Fibroblast of villous mesenchyme (primary cell): Measurements from ENCODE around the gene SGK1. TPM values are rescaled to one million over a fixed set of nuclear protein-coding genes. Genes with fewer than 3 reads are reported as not detected.
A peak's percentile ranks its signal among the peaks of the same experiment; 100 is the strongest.
"Not testable (repeated sequence)": the region's sequence is repeated elsewhere in the genome, so short reads cannot be mapped to it uniquely, and the experiment has no call there.

Experiments
- DNase-seq: peaks from one replicate; pipeline ENCODE4 v3.0.0-alpha.2; 2010; ENCODE audit warnings: low read depth
- H3K4me3 ChIP-seq: 2 replicates; pipeline ENCODE4 v1.5.1; 2011; ENCODE audit warnings: low read depth, mild to moderate bottlenecking, low read length
- total RNA-seq: library from RNA; depleted of rRNA; stranded (reverse); fragments of >200 nt; gene quantifications from 2 replicates; pipeline ENCODE4 v1.2.3, GENCODE V29; 2012
- TF ChIP-seq, protein P1 (sequence below): IDR thresholded peaks from 2 replicates; pipeline ENCODE4 v1.5.1; 2012; ENCODE audit warnings: low read depth, mild to moderate bottlenecking, low read length; ENCODE audit not compliant: insufficient read depth

The SGK1 gene
- total RNA-seq, 1 donor: 244 TPM

DNA sequence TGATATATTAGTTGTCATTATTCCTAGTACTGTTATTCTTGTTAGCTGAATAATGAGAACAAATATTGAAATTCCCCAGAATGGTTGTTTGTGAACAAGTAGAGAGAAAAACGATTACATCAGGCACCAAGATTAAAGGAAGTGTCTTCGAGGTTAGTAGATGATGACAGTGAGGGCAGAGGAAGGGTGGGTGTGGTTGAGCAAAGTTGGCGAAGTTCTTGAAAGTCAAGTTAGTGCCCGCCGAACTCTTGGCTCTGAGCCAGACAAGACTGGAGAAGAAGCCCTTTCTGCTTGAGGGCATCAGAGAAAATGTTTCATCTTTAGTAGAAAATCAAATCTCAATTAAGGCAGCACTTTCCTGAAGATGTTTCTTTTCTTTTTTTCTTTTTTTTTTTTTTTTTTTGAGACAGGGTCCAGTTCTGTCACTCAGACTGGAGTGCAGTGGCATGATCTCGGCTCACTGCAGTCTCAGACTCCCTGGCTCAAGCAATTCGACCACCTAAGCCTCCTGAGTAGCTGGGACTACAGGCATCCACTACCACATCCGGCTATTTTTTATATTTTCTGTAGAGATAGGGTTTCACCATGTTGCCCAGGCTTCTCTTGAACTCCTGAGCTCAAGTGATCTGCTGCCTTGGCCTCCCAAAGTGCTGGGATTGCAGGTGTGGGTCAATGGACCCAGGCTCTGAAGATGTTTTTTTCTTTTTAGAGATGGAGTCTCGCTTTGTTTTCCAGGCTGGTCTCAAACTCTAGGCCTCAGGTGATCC is 77.1 kb downstream of the SGK1 start:
- H3K4me3 ChIP-seq: no peak overlapping the region
- TF ChIP-seq, protein P1, sequence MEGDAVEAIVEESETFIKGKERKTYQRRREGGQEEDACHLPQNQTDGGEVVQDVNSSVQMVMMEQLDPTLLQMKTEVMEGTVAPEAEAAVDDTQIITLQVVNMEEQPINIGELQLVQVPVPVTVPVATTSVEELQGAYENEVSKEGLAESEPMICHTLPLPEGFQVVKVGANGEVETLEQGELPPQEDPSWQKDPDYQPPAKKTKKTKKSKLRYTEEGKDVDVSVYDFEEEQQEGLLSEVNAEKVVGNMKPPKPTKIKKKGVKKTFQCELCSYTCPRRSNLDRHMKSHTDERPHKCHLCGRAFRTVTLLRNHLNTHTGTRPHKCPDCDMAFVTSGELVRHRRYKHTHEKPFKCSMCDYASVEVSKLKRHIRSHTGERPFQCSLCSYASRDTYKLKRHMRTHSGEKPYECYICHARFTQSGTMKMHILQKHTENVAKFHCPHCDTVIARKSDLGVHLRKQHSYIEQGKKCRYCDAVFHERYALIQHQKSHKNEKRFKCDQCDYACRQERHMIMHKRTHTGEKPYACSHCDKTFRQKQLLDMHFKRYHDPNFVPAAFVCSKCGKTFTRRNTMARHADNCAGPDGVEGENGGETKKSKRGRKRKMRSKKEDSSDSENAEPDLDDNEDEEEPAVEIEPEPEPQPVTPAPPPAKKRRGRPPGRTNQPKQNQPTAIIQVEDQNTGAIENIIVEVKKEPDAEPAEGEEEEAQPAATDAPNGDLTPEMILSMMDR: no peak
- no peak for DNase-seq

DNA sequence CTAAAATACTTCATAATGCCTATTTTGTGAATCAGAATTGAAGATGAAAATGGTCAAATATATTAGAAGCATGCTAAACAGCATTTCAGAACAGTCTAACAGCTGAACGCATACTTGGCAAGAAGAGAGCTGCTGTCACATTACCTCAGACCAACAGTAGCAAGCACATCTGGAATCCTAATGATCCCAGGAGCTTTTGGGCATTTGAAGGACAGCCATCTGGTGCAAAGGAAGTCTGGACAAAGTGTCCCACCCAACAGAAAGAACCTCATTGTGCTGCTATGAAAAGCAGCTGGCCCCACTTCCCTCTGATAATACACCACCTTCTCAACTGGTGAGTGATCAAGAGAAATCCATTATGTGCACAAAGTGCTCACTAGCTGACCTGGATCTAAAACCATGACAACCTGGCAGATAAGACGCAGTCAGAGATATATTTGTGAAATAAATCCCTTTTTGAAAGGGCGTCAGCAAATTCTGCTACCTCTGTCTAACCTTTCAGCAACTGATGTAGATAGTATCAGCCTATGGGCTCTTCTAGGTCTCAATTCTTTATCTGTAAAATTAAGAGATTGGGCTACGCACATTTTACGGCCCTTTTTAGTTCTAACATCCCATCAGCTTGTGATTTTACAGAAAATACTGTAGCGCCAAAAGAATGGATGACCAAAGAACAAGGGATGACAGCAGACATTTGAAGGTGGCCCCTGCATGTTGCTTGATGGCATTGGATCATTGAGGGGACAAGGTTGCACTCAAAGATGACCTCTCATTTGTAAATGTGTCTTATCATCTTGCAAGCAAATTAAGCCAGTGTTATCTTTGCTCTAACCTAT is 78.7 kb downstream of the SGK1 start:
- H3K4me3 ChIP-seq: no peak overlapping the region
- DNase-seq: no peak
- TF ChIP-seq, protein P1: no peak

DNA sequence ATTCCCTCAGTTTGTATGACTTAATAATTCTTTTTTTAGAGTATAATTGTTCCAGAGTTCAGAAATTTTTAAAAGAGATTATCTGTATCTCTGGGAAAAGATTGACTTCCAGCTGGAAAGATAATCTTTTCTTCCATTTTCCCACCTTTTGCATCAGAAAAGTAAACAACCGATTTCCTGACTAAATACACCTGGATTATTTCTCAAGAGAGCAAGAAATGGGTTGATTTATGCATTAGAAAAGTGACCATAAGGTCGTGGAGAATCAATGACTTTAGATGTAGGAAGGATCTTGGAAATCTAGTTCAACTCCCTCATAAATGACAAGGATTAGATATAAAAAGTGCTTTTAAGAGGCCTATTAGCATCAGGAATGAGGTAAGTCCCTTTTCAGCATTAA is 79.9 kb downstream of the SGK1 start:
- no peak for DNase-seq
- no peak overlapping the region for H3K4me3 ChIP-seq
- TF ChIP-seq, protein P1: no peak

DNA sequence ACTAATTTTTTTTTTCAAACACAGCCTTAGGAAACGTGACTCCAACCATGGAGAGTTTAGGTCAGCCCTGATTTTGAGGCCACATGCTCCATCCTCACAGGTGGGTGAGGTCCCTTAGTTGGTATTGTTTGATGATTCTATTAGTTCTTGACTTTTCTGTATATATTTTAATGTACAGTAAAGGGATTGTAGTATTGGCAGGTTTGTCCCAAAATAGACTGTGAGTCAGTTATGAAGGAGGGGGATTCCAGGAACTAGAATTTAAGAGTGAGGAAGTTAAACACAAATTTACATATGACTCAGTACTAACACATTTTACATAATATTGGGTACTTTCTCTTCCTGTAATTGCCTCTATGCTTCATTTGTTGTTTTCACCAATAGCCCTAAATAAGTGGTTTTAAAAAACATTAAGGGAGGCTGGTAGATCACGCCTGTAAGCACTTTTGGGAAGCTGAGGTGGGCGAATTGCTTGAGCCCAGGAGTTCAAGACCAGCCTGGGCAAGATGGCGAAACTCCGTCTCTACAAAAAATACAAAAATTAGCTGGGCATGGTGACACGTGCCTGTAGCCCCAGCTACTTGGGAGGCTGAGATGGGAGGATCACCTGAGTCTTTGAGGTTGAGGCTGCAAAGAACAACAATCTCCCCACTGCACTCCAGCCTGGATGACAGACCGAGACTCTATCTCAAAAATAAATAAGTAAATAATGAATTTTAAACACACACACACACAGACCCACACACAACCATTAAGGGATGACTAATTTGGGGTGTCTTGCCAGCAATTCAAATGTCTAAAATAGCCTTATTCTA is 81.8 kb downstream of the SGK1 start:
- TF ChIP-seq, protein P1: no peak
- DNase-seq: peak; percentile 55
- H3K4me3 ChIP-seq: no peak overlapping the region

DNA sequence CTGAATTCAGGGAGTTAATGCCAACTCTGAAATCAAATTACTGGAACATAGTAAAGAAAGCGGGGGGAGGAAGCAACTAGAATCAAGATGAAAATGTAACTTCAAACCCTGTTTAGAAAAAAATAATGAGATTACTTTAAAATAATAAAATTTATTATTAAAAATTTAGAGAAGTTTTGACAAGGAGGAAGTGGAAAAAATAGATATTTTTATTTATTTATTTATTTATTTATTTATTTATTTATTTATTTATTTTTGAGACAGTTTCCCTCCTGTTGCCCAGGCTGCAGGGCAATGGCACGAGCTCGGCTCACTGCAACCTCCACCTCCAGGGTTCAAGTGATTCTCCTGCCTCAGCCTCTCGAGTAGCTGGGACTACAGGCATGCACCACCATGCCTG is 82.6 kb downstream of the SGK1 start:
- H3K4me3 ChIP-seq, DNase-seq: not testable (repeated sequence)

DNA sequence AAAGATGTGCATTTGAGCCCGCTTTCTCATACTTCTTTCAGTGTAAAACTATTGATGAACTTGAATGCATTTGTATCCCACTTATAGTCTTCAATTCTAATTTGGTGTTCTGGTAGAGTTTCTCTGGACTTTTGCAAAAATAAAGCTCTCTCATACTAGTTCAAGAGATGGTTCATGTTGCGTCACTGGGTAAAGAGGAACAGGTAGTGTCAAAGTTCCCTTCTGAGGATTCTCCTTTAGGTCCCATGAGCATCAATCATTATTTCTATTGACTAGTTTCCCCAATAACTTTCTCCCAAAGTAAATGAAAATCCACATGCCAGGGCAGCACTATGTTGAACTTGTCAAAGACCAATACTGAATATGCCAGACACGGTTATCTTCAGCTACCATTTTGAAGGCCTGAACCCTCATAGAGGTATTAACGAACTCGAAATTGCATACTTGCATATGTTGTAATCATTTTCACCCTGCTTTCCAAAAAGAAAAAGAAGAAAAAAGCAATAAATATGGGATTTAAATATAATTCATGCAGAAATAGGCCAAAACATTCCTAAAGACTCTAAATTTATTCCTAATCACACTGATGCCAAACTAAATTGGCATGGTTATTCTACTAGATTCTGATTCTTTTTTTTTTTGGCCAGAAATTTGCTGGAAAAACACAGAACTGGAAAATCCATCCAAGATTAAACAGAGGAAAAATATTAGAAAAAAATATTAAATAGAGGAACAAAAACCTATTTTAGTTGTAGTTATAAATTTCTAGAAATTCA is 84.5 kb downstream of the SGK1 start:
- DNase-seq: no peak
- TF ChIP-seq, protein P1: no peak
- H3K4me3 ChIP-seq: no peak overlapping the region
